Gastrocnemius medialis (tissue), 4 donors: ENCODE measurements around the gene MMEL1. TPM values are rescaled to one million over a fixed set of nuclear protein-coding genes. Genes with fewer than 3 reads are reported as not detected.

Experiments
- ATAC-seq, 2 donors: fragments of 150-250 bp; one replicate each; pipeline ENCODE4 v1.9.1; 2016
- DNase-seq, 2 donors: peaks; one replicate each; pipeline ENCODE4 v3.0.0-alpha.2; 2019
- H3K27ac ChIP-seq, 4 donors: fragments of 200-600 bp; sonication (generic); 1 replicate in 1 of 4; 2 replicates in 3 of 4; pipeline ENCODE4 v1.5.1; 2016 to 2018; ENCODE audit warnings: mild to moderate bottlenecking in 2 of 4, moderate library complexity in 1 of 4
- H3K27me3 ChIP-seq, 3 donors: fragments of 200-600 bp; sonication (generic) in 2 of 3; 1 replicate in 1 of 3; 2 replicates in 2 of 3; pipeline versions ENCODE4 v1.5.1 to v1.6.0; 2016 to 2019; ENCODE audit warnings: mild to moderate bottlenecking in 1 of 3, moderate library complexity in 1 of 3
- H3K36me3 ChIP-seq, 2 donors: fragments of 200-600 bp; sonication (generic) in 1 of 2; one replicate each; pipeline ENCODE4 v1.5.1; 2017 to 2018
- H3K4me1 ChIP-seq, 2 donors: fragments of 200-600 bp; sonication (generic) in 1 of 2; one replicate each; pipeline ENCODE4 v1.5.1; 2016 to 2017; ENCODE audit warnings: mild to moderate bottlenecking in 2 of 2
- H3K4me3 ChIP-seq, 4 donors: fragments of 200-600 bp; sonication (generic) in 3 of 4; 1 replicate in 1 of 4; 2 replicates in 3 of 4; pipeline ENCODE4 v1.5.1; 2016 to 2019; ENCODE audit warnings: mild to moderate bottlenecking in 2 of 4
- H3K9me3 ChIP-seq, 3 donors: fragments of 200-600 bp; sonication (generic) in 2 of 3; 1 replicate in 1 of 3; 2 replicates in 2 of 3; pipeline ENCODE4 v1.5.1; 2016 to 2019
- POLR2A ChIP-seq, 2 donors: fragments of 450-650 bp; IDR thresholded peaks; one replicate each; pipeline ENCODE4 v1.6.1; 2017; ENCODE audit warnings: antibody characterized with exemption in 2 of 2, mild to moderate bottlenecking in 2 of 2, moderate library complexity in 2 of 2
- in situ Hi-C, 4 donors: fragments of 200-750 bp; cut with MboI; loops; one replicate each; pipeline versions ENCODE4 v1.15.0 to v1.8.0; 2017; ENCODE audit warnings: low sequenced_read_pairs in 4 of 4
- intact Hi-C: fragments of 100-400 bp; cut with DNase I; formaldehyde crosslinking; loops from one replicate; pipeline ENCODE4 v1.15.1; 2023; ENCODE audit warnings: low total_unique reads
- total RNA-seq, 4 donors: library from RNA; depleted of rRNA; stranded (reverse); fragments of >200 nt; gene quantifications; one replicate each; pipeline versions ENCODE4 v1.1.0 to v1.2.3, GENCODE V29; 2016
- TF ChIP-seq, protein P1 (sequence below), 5 experiments: fragments of 450-650 bp in 3 of 5; fragments of 200-600 bp in 2 of 5; sonication (generic) in 2 of 5; IDR thresholded peaks in 4 of 5; conservative IDR thresholded peaks in 1 of 5; 1 replicate in 4 of 5; 2 replicates in 1 of 5; pipeline ENCODE4 v1.5.1; 2016 to 2019; ENCODE audit warnings: antibody characterized with exemption in 5 of 5, mild to moderate bottlenecking in 3 of 5, moderate library complexity in 3 of 5

MMEL1 gene
- total RNA-seq, 4 donors from 2014 or later, result not detected

DNA sequence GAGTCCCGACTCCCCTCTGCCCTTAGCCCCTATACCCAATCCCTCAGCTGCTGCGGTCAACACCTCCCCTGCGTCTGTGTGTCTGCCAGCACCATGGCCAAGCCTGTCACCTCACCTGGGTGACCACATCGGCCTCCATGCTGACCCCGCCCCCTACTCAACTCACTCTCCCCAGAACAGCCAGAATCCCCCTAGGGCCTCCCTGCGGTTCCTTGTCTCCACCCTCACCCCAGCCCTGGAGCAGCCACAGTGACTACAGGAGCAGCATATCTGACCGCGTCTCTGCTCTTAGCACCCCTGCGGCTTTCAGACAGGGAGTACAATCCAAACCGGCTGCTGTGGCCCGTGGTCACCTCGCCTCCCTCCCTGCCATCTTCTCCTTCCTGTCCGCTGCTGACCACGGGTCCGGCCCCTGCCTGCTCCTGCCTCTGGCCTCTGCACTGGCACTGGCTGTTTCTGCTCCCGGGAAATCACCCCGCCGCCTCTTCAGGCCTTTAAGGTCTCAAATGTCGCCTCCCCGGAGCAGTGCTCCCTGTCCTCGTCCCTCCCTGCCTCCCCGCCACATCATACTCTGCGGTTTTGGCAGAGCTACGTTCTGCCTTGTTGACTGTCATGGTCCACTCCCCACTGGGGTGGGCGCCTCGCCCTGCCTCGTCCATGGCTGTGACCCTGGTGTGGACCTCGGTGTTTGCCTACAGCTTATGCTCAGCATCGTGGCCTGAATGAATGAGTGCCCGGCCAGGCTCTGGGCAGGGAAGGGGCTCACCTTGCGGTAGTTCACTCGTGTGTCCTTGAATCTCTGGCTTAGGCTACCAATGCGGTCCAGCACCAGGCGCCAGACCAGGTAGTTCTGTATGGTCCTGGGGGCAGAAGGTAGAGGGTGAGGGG lies 35.1 kb downstream of the MMEL1 start:
- intact Hi-C loops (no loop called here), in situ Hi-C loops (loop anchor here in 2 of 4 donors (25.0 kb wide), 1 partner anchor 410 kb away; the partner anchor contains the start of gene FAAP20 (in 2 of the 2))
- no peaks in the 10 kb centered on the region for H3K4me1 ChIP-seq
- H3K27me3 ChIP-seq, result peaks cover 3 to 27% (median 10%) of the 10 kb centered on the region in 3 donors
- H3K9me3 ChIP-seq, result no peaks in the 10 kb centered on the region
- no peak overlapping the region for H3K4me3 ChIP-seq
- no peak overlapping the region for H3K27ac ChIP-seq
- no peaks in the 10 kb centered on the region for H3K36me3 ChIP-seq
- no peak for TF ChIP-seq POLR2A (IDR thresholded peaks at IDR 0.05)
- ATAC-seq (no peak), DNase-seq (no peak)

DNA sequence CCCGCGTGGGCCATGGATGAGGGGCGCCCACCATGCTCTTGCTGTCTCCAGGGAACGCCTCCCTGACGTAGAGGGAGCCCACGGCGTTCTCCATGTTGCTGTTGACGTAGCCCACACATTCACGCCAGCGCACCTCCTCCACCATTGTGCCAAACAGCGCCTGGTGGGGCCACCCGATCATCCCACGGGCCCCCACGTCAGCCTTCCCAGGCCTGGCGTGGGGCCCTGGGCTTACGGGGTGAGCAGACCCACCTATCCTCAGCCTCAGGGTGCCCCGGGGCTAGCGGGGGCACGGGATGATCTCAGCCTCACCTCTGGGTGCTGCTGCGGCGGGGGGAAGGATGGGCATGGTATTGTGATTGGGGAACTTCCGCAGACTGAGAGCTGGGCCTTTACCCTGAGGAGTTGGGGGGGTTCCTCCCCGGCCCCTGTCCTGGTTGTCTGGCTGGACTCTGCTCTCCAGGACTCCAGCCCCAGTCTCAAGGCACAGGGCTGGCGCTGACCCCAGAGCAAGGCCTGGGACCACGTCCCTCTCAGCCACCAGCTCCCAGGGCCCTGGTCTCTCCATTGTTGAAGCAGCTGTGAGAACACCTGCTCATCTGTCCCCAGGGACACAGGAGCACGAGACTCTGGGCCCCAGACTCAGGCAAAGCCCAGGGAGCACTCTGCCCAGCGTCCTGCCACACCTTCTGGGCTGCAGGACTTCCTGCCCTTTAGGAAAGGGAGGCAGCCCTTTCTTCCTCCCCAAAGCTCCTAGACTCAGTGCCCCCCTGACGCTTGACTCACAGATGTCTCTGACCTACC lies 36.1 kb downstream of the MMEL1 start:
- TF ChIP-seq, protein P1, sequence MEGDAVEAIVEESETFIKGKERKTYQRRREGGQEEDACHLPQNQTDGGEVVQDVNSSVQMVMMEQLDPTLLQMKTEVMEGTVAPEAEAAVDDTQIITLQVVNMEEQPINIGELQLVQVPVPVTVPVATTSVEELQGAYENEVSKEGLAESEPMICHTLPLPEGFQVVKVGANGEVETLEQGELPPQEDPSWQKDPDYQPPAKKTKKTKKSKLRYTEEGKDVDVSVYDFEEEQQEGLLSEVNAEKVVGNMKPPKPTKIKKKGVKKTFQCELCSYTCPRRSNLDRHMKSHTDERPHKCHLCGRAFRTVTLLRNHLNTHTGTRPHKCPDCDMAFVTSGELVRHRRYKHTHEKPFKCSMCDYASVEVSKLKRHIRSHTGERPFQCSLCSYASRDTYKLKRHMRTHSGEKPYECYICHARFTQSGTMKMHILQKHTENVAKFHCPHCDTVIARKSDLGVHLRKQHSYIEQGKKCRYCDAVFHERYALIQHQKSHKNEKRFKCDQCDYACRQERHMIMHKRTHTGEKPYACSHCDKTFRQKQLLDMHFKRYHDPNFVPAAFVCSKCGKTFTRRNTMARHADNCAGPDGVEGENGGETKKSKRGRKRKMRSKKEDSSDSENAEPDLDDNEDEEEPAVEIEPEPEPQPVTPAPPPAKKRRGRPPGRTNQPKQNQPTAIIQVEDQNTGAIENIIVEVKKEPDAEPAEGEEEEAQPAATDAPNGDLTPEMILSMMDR (IDR thresholded peaks at IDR 0.05 in 4 of 5, conservative IDR thresholded peaks at IDR 0.05 in 1 of 5), result no peak
- no peak for TF ChIP-seq POLR2A (IDR thresholded peaks at IDR 0.05)
- Histone ChIP-seq H3K4me1 (no peaks in the 10 kb centered on the region), H3K9me3 (no peaks in the 10 kb centered on the region), H3K4me3 (no peak overlapping the region), H3K27ac (no peak overlapping the region), H3K36me3 (no peaks in the 10 kb centered on the region), H3K27me3 (peaks cover 3 to 28% (median 5%) of the 10 kb centered on the region in 3 donors)
- in situ Hi-C loops, result loop anchor here in 2 of 4 donors (25.0 kb wide), 1 partner anchor 409 kb away; the partner anchor contains the start of gene FAAP20 (in 2 of the 2)
- no peak for ATAC-seq
- intact Hi-C loops, result no loop called here
- DNase-seq, result no peak

- in situ Hi-C loops (loop anchor here in 2 of 4 donors (25.0 kb wide), 1 partner anchor 409 kb away; the partner anchor contains the start of gene FAAP20 (in 2 of the 2)), intact Hi-C loops (no loop called here)
- Histone ChIP-seq H3K27me3 (peaks cover 3 to 28% (median 5%) of the 10 kb centered on the region in 3 donors), H3K27ac (no peak overlapping the region), H3K9me3 (no peaks in the 10 kb centered on the region), H3K4me3 (no peak overlapping the region), H3K4me1 (no peaks in the 10 kb centered on the region), H3K36me3 (no peaks in the 10 kb centered on the region)
- no peak for DNase-seq
- TF ChIP-seq, protein P1 (IDR thresholded peaks at IDR 0.05 in 4 of 5, conservative IDR thresholded peaks at IDR 0.05 in 1 of 5), result no peak
- TF ChIP-seq POLR2A (IDR thresholded peaks at IDR 0.05), result no peak
- ATAC-seq, result no peak
Observed at GRCh38 chr1:2595812-2596529, 36.8 kb downstream of the MMEL1 start.

- H3K9me3 ChIP-seq, result no peaks in the 10 kb centered on the region
- no peaks in the 10 kb centered on the region for H3K4me1 ChIP-seq
- H3K27ac ChIP-seq, result no peak overlapping the region
- H3K36me3 ChIP-seq, result no peaks in the 10 kb centered on the region
- peaks cover 3 to 28% (median 5%) of the 10 kb centered on the region in 3 donors for H3K27me3 ChIP-seq
- H3K4me3 ChIP-seq, result no peak overlapping the region
- DNase-seq, result no peak
- no peak for ATAC-seq
- intact Hi-C loops, result no loop called here
- in situ Hi-C loops, result loop anchor here in 2 of 4 donors (25.0 kb wide), 1 partner anchor 408 kb away; the partner anchor contains the start of gene FAAP20 (in 2 of the 2)
- TF ChIP-seq, protein P1 (IDR thresholded peaks at IDR 0.05 in 4 of 5, conservative IDR thresholded peaks at IDR 0.05 in 1 of 5), result no peak
- no peak for TF ChIP-seq POLR2A (IDR thresholded peaks at IDR 0.05)
Observed at GRCh38 chr1:2595261-2595811, 37.5 kb downstream of the MMEL1 start.
